Fibroblast of the aortic adventitia (primary cell): ENCODE results near the gene ATP13A4. TPM values are rescaled to one million over a fixed set of nuclear protein-coding genes. Genes with fewer than 3 reads are reported as not detected.

ENCODE experiments used
- DNase-seq: peaks from one replicate; pipeline ENCODE4 v3.0.0-alpha.2; 2010; ENCODE audit warnings: low read depth
- H3K4me3 ChIP-seq: 2 replicates; pipeline ENCODE4 v1.5.1; 2011; ENCODE audit warnings: low read depth, mild to moderate bottlenecking, control low read depth, low read length, moderate library complexity
- total RNA-seq: library from RNA; depleted of rRNA; stranded (reverse); fragments of >200 nt; gene quantifications from 2 replicates; pipeline ENCODE4 v1.2.3, GENCODE V29; 2012; ENCODE audit warnings: low replicate concordance
- TF ChIP-seq, protein P1 (sequence below): IDR thresholded peaks from 2 replicates; pipeline ENCODE4 v1.5.1; 2011; ENCODE audit warnings: mild to moderate bottlenecking, low read length, control low read depth, inconsistent platforms; ENCODE audit not compliant: insufficient read depth

Gene ATP13A4
- total RNA-seq, 1 donor: 0.09 TPM

DNA sequence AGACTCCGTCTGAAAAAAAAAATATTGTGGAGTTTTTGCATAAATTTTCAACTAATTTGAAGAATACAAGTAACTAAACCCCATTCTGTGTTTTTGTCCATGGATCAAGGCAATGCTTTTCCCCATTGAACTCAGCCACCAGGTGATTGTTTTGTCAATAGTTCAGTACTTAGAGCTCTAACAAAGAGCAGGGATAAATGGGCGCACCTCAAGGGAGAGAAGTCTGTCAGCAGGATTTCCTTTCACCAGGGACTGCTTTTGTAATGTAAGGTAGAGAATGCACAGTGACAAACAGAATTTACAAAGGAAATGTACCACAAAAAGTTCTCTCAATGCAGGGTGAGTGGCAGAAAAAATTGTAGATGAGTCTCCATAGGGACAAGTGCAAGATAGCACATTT is 165.4 kb downstream of the ATP13A4 start:
- TF ChIP-seq, protein P1, sequence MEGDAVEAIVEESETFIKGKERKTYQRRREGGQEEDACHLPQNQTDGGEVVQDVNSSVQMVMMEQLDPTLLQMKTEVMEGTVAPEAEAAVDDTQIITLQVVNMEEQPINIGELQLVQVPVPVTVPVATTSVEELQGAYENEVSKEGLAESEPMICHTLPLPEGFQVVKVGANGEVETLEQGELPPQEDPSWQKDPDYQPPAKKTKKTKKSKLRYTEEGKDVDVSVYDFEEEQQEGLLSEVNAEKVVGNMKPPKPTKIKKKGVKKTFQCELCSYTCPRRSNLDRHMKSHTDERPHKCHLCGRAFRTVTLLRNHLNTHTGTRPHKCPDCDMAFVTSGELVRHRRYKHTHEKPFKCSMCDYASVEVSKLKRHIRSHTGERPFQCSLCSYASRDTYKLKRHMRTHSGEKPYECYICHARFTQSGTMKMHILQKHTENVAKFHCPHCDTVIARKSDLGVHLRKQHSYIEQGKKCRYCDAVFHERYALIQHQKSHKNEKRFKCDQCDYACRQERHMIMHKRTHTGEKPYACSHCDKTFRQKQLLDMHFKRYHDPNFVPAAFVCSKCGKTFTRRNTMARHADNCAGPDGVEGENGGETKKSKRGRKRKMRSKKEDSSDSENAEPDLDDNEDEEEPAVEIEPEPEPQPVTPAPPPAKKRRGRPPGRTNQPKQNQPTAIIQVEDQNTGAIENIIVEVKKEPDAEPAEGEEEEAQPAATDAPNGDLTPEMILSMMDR: no peak
- no peak for DNase-seq
- no peak overlapping the region for H3K4me3 ChIP-seq

DNA sequence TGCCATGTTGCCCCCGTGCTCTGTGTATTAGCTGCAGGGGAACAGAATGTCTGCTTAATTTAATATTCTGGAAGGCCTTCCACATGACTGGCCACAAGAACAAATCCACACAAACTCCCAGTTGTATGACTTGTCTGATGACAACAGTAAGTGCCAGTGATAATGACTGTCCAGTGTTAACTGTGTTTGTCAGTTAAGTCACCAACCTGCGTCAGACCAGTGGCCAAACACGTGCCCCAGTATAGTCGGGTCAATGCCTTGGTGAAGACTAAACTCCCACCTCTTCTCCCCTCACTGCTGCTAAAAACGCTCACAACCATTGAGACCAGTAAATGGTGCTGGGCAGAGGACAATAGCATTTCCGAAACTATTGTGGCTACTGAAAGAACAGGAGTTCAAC is 166.3 kb downstream of the ATP13A4 start:
- H3K4me3 ChIP-seq: no peak overlapping the region
- DNase-seq: no peak
- TF ChIP-seq, protein P1: no peak

DNA sequence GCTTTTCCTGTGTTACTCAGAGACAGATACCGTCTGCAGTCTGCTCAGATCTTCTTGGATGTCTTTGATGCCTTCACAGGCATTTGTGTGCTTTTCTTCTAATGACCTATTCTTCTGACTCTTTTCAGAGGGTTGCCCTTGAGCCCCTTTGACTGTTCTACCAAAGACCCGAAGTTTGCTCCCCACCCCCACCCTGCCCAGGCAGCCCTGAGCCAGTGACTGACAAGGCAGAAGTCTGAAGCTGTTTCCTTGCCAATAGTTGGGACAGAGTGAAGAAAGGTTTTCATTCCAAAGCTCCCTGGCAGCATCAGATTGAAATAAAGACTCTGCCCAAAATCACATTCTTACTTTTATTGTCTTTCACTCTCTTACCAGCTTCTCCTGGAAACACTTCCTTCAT is 167.1 kb downstream of the ATP13A4 start:
- DNase-seq: no peak
- TF ChIP-seq, protein P1: no peak
- no peak overlapping the region for H3K4me3 ChIP-seq

DNA sequence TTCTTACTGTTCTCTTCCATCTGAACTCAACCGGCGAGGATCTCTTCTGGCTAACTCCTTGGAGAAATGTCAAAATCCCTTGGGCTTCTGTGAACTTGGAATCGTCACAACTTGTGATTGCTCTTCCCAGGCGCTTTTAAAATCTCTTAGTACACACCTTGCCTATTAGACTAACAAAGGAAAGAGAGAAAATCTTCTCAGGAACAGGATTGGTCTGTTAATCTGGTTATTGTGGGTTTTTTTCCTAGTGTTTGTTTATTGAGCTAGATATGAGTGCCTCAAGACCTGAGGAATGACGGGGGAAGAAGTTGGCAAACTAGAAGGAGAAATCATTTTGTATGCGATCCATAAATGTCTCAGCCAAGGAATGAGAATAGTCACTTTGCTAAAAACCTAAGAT is 176.0 kb downstream of the ATP13A4 start, which contains the start of gene ATP13A5:
TSS of gene ATP13A5 (minus strand) at position 48 of the 400 bp plus-strand sequence. CDS start at position 20, 28 bp downstream.
- no peak for DNase-seq
- H3K4me3 ChIP-seq: no peak within 1 kb of the TSS
- TF ChIP-seq, protein P1: no peak

DNA sequence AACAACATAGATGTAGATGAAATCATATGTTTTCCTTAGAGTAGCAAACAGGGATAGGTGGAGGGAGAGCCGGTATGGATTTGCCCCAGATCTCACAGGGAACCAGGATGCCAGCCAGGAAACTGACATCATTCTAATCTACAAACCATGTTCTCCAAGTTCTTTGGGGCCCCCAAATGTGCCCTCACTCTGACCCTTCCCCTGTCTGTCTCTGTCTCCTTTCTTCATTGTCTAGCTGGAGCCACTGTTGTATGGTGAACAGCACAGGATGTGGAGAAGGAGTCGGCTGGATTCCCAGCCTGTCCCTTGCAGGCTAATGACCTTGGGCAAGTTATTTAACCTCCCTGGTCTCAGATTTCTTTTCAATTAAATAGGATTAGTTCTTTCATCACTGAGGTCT is 177.1 kb downstream of the ATP13A4 start:
- no peak for DNase-seq
- H3K4me3 ChIP-seq: no peak overlapping the region
- TF ChIP-seq, protein P1: no peak

DNA sequence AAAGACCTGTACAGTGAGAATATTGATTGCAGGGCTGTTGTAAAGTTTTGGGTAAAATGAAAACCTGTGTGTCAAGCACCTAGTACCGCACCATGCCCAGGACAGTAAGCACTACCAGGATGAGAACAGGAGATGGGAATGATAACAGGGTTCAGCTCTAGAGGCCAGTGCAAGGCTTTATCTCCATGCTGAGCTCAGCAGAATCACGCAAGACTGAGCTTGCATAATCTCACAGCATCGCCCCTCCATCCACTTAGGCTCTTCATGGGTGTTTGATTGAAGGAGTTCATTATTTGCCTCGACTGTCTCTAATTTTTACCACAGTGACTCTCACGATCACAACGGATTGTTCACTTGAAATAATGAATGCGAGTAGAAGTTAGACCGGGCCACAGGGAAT is 179.1 kb downstream of the ATP13A4 start:
- no peak for DNase-seq
- TF ChIP-seq, protein P1: no peak
- no peak overlapping the region for H3K4me3 ChIP-seq

DNA sequence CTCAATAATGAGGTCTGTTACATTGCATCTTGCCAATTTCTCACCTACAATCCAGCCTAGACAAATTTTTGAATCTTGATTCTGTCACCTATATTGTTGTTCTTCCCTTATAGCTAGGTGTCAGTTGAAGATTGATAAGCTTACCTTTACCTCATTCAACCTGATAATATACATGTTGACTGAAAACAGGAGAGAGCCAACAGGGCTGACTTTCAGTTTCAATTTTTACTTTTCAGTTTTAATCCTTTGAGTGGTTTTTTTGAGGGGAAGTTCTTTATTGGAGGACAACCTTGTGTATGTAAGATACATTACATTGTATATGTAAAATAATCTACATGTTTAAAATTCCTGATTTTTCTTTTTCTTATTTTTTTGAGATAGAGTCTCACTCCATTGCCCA is 181.9 kb downstream of the ATP13A4 start:
- H3K4me3 ChIP-seq: no peak overlapping the region
- TF ChIP-seq, protein P1: no peak

More for the DNA sequence above, 181.9 kb downstream of the ATP13A4 start:
- DNase-seq: no peak
